Neural cell (in vitro differentiated cells): Measurements from ENCODE around the gene SMARCD1. TPM values are rescaled to one million over a fixed set of nuclear protein-coding genes. Genes with fewer than 3 reads are reported as not detected.
A peak's percentile ranks its signal among the peaks of the same experiment; 100 is the strongest.

ENCODE experiments used
- H2AFZ ChIP-seq: fragments of 200-600, 300-800 bp; sonication (generic), shearing (Covaris generic); 2 replicates; pipeline ENCODE4 v1.6.0; 2014; ENCODE audit warnings: low read depth, mild to moderate bottlenecking, antibody characterized with exemption, low read length, moderate library complexity
- H3F3A ChIP-seq: fragments of 200-600 bp; shearing (Covaris generic); 2 replicates; pipeline ENCODE4 v1.6.1; 2016; ENCODE audit warnings: mild to moderate bottlenecking, moderate library complexity, mixed read lengths, antibody characterized with exemption, low read length; ENCODE audit not compliant: insufficient read depth, poor library complexity, severe bottlenecking
- H3K27ac ChIP-seq: fragments of 200-600, 300-800 bp; sonication (generic), shearing (Covaris generic); 2 replicates; pipeline ENCODE4 v1.5.1; 2014; ENCODE audit warnings: mild to moderate bottlenecking, low read length, moderate library complexity
- H3K27me3 ChIP-seq: fragments of 300-800, 200-600 bp; sonication (generic), shearing (Covaris generic); 2 replicates; pipeline ENCODE4 v1.6.0; 2014; ENCODE audit warnings: mild to moderate bottlenecking, low read depth, low read length, moderate library complexity; ENCODE audit not compliant: insufficient read depth
- H3K36me3 ChIP-seq: fragments of 300-800, 200-600 bp; sonication (generic), shearing (Covaris generic); 2 replicates; pipeline ENCODE4 v1.5.1; 2014; ENCODE audit warnings: mild to moderate bottlenecking, antibody characterized with exemption, low read length, moderate library complexity; ENCODE audit not compliant: insufficient read depth
- H3K4me2 ChIP-seq: fragments of 300-800, 200-600 bp; sonication (generic), shearing (Covaris generic); 2 replicates; pipeline ENCODE4 v1.6.0; 2014; ENCODE audit warnings: mild to moderate bottlenecking, low read length
- H3K4me3 ChIP-seq: fragments of 300-800, 200-600 bp; sonication (generic), shearing (Covaris generic); 2 replicates; pipeline ENCODE4 v1.5.1; 2014; ENCODE audit warnings: mild to moderate bottlenecking, low read length, moderate library complexity
- H3K79me2 ChIP-seq: fragments of 200-600 bp; shearing (Covaris generic); replicated peaks from 2 replicates; pipeline ENCODE4 v1.6.0; 2014; ENCODE audit warnings: mild to moderate bottlenecking, low read length, moderate library complexity; ENCODE audit not compliant: insufficient read depth
- H3K9ac ChIP-seq: fragments of 300-800, 200-600 bp; sonication (generic), shearing (Covaris generic); 2 replicates; pipeline ENCODE4 v1.6.1; 2016; ENCODE audit warnings: mild to moderate bottlenecking, low read length, mixed read lengths
- H3K9me2 ChIP-seq: fragments of 200-600 bp; shearing (Covaris generic); 2 replicates; pipeline ENCODE4 v1.6.1; 2016; ENCODE audit warnings: mild to moderate bottlenecking, low read length, mixed read lengths; ENCODE audit not compliant: insufficient read depth
- H3K9me3 ChIP-seq: fragments of 200-600, 300-800 bp; sonication (generic), shearing (Covaris generic); 2 replicates; pipeline ENCODE4 v1.6.1; 2016; ENCODE audit warnings: mild to moderate bottlenecking, mixed run types, low read length, moderate library complexity, mixed read lengths
- H4K20me1 ChIP-seq: fragments of 200-600 bp; shearing (Covaris generic); 2 replicates; pipeline ENCODE4 v1.6.1; 2016; ENCODE audit warnings: mild to moderate bottlenecking, mixed run types; ENCODE audit not compliant: insufficient read depth
- CTCF ChIP-seq: fragments of 450-650 bp; IDR thresholded peaks from 2 replicates; pipeline ENCODE4 v1.5.1; 2014; ENCODE audit warnings: antibody characterized with exemption, mild to moderate bottlenecking, moderate library complexity; ENCODE audit not compliant: poor library complexity, severe bottlenecking
- EP300 ChIP-seq: fragments of 450-650 bp; conservative IDR thresholded peaks from 2 replicates; pipeline ENCODE4 v1.6.1; 2014; ENCODE audit warnings: antibody characterized with exemption, mild to moderate bottlenecking, moderate library complexity; ENCODE audit not compliant: poor library complexity, severe bottlenecking
- EZH2 ChIP-seq: fragments of 200-600, 300-800 bp; shearing (Covaris generic), sonication (generic); IDR thresholded peaks from 2 replicates; pipeline ENCODE4 v1.6.1; 2014; ENCODE audit warnings: antibody characterized with exemption, low read length, borderline replicate concordance, mild to moderate bottlenecking; ENCODE audit not compliant: insufficient read depth, poor library complexity, severe bottlenecking
- MXI1 ChIP-seq: fragments of 450-650 bp; conservative IDR thresholded peaks from 2 replicates; pipeline ENCODE4 v1.6.1; 2014; ENCODE audit warnings: antibody characterized with exemption, mild to moderate bottlenecking; ENCODE audit not compliant: poor library complexity, severe bottlenecking
- POLR2AphosphoS5 ChIP-seq: IDR thresholded peaks from 2 replicates; pipeline ENCODE4 v1.6.1; 2012
- RAD21 ChIP-seq: fragments of 450-650 bp; conservative IDR thresholded peaks from 2 replicates; pipeline ENCODE4 v1.6.1; 2014; ENCODE audit warnings: antibody characterized with exemption, mild to moderate bottlenecking, moderate library complexity
- REST ChIP-seq: IDR thresholded peaks from 2 replicates; pipeline ENCODE4 v1.6.1; 2012; ENCODE audit warnings: borderline replicate concordance
- SMC3 ChIP-seq: fragments of 450-650 bp; conservative IDR thresholded peaks from 2 replicates; pipeline ENCODE4 v1.6.1; 2014; ENCODE audit warnings: antibody characterized with exemption, mild to moderate bottlenecking, moderate library complexity; ENCODE audit not compliant: poor library complexity
- TAF1 ChIP-seq: IDR thresholded peaks from 2 replicates; pipeline ENCODE4 v1.6.1; 2012; ENCODE audit warnings: low read depth
- polyA plus RNA-seq: library from polyadenylated mRNA; depleted of rRNA; stranded (reverse); fragments of >200 nt; gene quantifications from 2 replicates; pipeline ENCODE4 v1.2.3, GENCODE V29; 2014

The SMARCD1 gene
- polyA plus RNA-seq, 1 donor from 2014 or later = 90.9 TPM

GRCh38 chr12:50039151-50039835 lies 45.8 kb upstream of the SMARCD1 start:
- no peaks in the 10 kb centered on the region for H3K79me2 ChIP-seq
- no peaks in the 10 kb centered on the region for H3K9me3 ChIP-seq
- no peak overlapping the region for H3K4me2 ChIP-seq
- no peaks in the 10 kb centered on the region for H3K9me2 ChIP-seq
- no peak overlapping the region for H3K9ac ChIP-seq
- no peak overlapping the region for H2AFZ ChIP-seq
- no peaks in the 10 kb centered on the region for H3K36me3 ChIP-seq
- no peaks in the 10 kb centered on the region for H3F3A ChIP-seq
- H3K27me3 ChIP-seq = no peaks in the 10 kb centered on the region
- H4K20me1 ChIP-seq = no peaks in the 10 kb centered on the region
- TF ChIP-seq SMC3 (peak; percentile 30), RAD21 (peak; percentile 38), CTCF (peak; percentile 58), EZH2 (no peak), REST (no peak)
- H3K4me3 ChIP-seq = no peak overlapping the region
- H3K27ac ChIP-seq = no peak overlapping the region

GRCh38 chr12:50040657-50041056 lies 44.5 kb upstream of the SMARCD1 start:
- Histone ChIP-seq H3K36me3 (no peaks in the 10 kb centered on the region), H3K79me2 (no peaks in the 10 kb centered on the region), H3K4me3 (no peak overlapping the region), H3K9ac (no peak overlapping the region), H3K4me2 (no peak overlapping the region), H4K20me1 (no peaks in the 10 kb centered on the region), H3K27ac (no peak overlapping the region), H3K9me2 (no peaks in the 10 kb centered on the region), H3K27me3 (no peaks in the 10 kb centered on the region), H2AFZ (no peak overlapping the region), H3K9me3 (no peaks in the 10 kb centered on the region), H3F3A (no peaks in the 10 kb centered on the region)
- TF ChIP-seq TAF1 (no peak), EP300 (no peak), POLR2AphosphoS5 (no peak), EZH2 (no peak), CTCF (no peak), RAD21 (no peak), REST (no peak), SMC3 (no peak), MXI1 (no peak)
